GM12873 (cell line): ENCODE results near the gene GPATCH2.

Experiments
- CTCF ChIP-seq: IDR thresholded peaks from 2 replicates; pipeline ENCODE4 v1.5.1; 2012; ENCODE audit warnings: low read depth, mild to moderate bottlenecking, moderate library complexity, low read length, control low read depth; ENCODE audit not compliant: insufficient read depth; ENCODE audit errors: missing control alignments

Gene GPATCH2

GRCh38 chr1:217647791-217648190 lies 16.9 kb upstream of the GPATCH2 start:
- no peak for TF ChIP-seq CTCF

- no peak for TF ChIP-seq CTCF
Observed at GRCh38 chr1:217642455-217642854, 11.6 kb upstream of the GPATCH2 start.

- TF ChIP-seq CTCF = no peak
Observed at GRCh38 chr1:217627431-217627830, 3.5 kb downstream of the GPATCH2 start.

- no peak for TF ChIP-seq CTCF
Observed at GRCh38 chr1:217626321-217626720, 4.6 kb downstream of the GPATCH2 start.

- TF ChIP-seq CTCF = no peak
Observed at GRCh38 chr1:217622042-217622441, 8.8 kb downstream of the GPATCH2 start.

- no peak for TF ChIP-seq CTCF
Observed at GRCh38 chr1:217620814-217621213, 10.1 kb downstream of the GPATCH2 start.

- TF ChIP-seq CTCF = no peak
Observed at GRCh38 chr1:217617126-217617525, 13.8 kb downstream of the GPATCH2 start.
